A549 treated with AZD9567 at 1 μM for 4 hours (cell line): Measurements from ENCODE around the gene KIF2B. TPM values are rescaled to one million over a fixed set of nuclear protein-coding genes. Genes with fewer than 3 reads are reported as not detected.

Experiments used
- total RNA-seq: library from RNA; stranded (reverse); fragments of 200-300 nt; extraction: Qiagen RNA extraction; gene quantifications from 5 replicates; pipeline ENCODE4 v1.2.3, GENCODE V29; 2022; ENCODE audit not compliant: insufficient read depth

KIF2B gene
- not detected in 5 replicates for total RNA-seq

GRCh38 chr17:53822764-53823163 lies at the start of gene KIF2B:
Gene KIF2B, plus strand, starts transcription at chr17:53822927. Its CDS starts 107 bp downstream, at chr17:53823034.

